Activated CD4-positive, alpha-beta T cell treated with anti-CD3 and anti-CD28 coated beads, Interleukin-2, Interleukin-6, amounts not matched to agents 100 ng/mL and 50 ng/mL, durations not matched to agents 16 hours and 8 hours (primary cell): Measurements from ENCODE around the gene FGF6.

ENCODE experiments used
- DNase-seq: peaks from one replicate; pipeline ENCODE4 v3.0.0-alpha.2; 2020

Gene FGF6

GRCh38 chr12:4445156-4446101, at the start of gene FGF6:
Gene FGF6, minus strand, starts transcription at chr12:4445815. Its CDS starts 245 bp downstream, at chr12:4445570.
- DNase-seq, result no peak

- DNase-seq, result no peak
Measured at GRCh38 chr12:4490973-4491372, 45.4 kb upstream of the FGF6 start.

DNA sequence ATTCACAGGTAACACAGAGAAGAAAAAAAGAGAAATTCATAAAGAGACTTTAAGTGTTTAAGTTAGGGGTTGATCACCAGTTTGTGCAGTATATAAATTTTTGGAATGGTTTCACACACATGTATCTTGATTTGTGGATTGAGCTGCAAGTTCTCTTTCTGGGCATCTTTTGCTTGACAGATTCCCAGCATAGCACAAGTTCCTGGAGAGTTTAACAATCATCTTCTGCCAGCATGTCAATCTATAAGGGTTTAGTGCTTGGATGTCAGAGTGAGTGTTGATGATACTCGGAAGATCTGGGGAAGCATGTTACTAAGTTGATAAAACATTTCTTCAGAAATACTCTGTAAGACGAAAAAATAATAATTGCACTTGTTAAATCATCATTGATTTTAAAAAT, 43.9 kb upstream of the FGF6 start:
- DNase-seq, result no peak

- no peak for DNase-seq
Measured at GRCh38 chr12:4486980-4487379, 41.4 kb upstream of the FGF6 start.

DNA sequence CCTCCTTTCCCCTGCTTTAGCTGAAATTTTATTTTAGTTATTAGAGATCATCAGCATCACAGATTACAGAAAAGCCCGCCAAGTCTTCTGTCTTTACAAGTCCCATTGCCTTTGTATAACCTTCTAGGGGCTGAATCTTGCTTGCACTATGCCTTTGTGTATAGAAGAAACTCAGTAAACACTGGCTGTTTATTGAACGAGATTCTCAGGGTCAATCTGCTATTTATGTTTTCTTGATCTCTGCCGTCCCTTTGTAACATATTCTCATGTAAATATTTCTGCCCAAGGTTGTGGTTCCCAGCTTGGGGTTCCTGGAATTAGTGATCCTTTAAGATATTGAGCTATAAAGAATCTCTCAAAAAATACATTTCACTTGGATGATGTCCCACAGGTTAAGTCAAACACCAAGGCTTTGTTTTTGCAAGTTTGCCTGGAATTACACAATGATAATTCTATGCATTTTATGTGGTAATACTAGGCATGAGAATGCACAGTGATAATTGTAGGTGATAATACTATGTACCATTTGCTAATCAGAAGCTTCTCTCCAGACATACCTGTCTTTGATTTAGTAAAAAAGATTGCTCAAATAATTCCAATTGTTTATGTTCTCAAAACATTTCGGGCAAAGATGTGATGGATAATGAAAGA, 40.6 kb upstream of the FGF6 start:
- DNase-seq, result no peak

- no peak for DNase-seq
Measured at GRCh38 chr12:4483885-4484823, 38.5 kb upstream of the FGF6 start.

GRCh38 chr12:4482936-4483335, 37.3 kb upstream of the FGF6 start:
- no peak for DNase-seq

- DNase-seq, result no peak
Measured at GRCh38 chr12:4478933-4479332, 33.3 kb upstream of the FGF6 start.

- DNase-seq, result no peak
Measured at GRCh38 chr12:4477129-4477528, 31.5 kb upstream of the FGF6 start.

- no peak for DNase-seq
Measured at GRCh38 chr12:4472046-4472445, 26.4 kb upstream of the FGF6 start.

GRCh38 chr12:4471256-4471655, 25.6 kb upstream of the FGF6 start:
- no peak for DNase-seq

- DNase-seq, result no peak
Measured at GRCh38 chr12:4468994-4469393, 23.4 kb upstream of the FGF6 start.

DNA sequence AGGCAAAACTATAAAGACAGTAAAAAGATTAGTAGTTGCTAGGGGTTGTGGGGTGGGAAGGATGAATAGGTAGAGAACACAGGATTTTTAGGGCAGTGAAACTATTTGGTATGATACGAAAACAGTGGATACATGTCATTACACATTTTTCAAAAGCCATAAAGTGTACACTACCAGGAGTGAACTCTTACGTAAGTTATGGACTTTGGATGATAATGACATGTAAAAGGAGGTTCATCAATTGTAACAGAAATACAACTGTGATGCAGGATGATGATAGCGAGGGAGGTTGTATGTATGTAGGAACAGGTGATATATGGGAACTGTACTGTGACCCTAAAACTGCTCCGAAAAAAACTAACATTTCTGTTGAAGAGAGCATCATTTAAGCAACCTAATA, 15.1 kb upstream of the FGF6 start:
- DNase-seq, result no peak

GRCh38 chr12:4455849-4456248, 10.2 kb upstream of the FGF6 start:
- DNase-seq, result peak; percentile 23

GRCh38 chr12:4454315-4454860, 8.8 kb upstream of the FGF6 start:
- no peak for DNase-seq

- DNase-seq, result no peak
Measured at GRCh38 chr12:4451694-4452093, 6.1 kb upstream of the FGF6 start.

- no peak for DNase-seq
Measured at GRCh38 chr12:4450551-4451112, 5.0 kb upstream of the FGF6 start.

DNA sequence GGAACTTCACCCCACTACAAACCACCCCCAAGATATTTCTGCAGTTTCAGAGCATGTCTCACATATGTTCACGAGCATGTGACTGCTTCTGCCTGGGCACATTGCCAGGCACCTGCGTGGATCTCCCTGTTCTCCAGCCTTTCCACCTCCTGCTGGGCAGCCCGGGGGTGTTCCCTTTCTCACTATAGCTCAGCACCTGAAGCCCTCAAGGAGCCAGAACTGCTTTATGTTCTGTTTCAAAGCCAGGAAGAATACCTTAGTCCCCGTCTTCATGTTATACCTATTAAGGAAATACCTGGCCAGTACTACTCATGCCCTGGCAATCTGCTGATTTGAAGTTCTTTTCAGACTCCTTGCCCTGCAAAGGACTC, 4.2 kb upstream of the FGF6 start:
- DNase-seq, result no peak

GRCh38 chr12:4448943-4449850, 3.6 kb upstream of the FGF6 start:
- no peak for DNase-seq

- DNase-seq, result no peak
Measured at GRCh38 chr12:4448371-4448940, 2.8 kb upstream of the FGF6 start.

DNA sequence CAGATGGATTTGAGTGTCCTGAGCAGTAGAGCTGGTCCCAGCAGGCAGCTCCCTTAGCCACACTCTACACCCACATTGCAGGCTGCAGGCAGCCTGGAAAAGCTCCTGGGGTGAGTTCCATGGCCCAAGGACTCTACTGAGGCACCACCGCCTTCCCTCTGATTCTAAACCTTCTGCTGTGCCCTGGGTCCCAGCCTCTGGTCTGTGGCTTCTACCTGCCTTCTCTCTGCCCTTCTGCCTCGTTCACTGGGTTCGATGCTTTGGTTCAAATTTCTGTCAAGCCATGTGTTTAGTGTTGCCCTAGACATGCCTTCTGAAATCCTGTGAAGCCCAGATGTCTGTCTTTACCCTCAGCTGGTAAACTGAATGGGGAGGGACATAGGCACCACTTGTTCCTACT, 1.5 kb upstream of the FGF6 start:
- no peak for DNase-seq
